ENCODE measurements around the gene FAM200B.
A peak's percentile ranks its signal among the peaks of the same experiment; 100 is the strongest.

The FAM200B gene

GRCh38 chr4:15695240-15695699, 13.6 kb downstream of the FAM200B start:
- no peak overlapping the region for H3K27ac ChIP-seq (ENCODE audit: low read length)
- DNase-seq (ENCODE audit: low read depth, low spot score): no peak
- no peaks in the 10 kb centered on the region for H3K36me3 ChIP-seq (ENCODE audit: control insufficient read depth, insufficient read depth, low read length)
- no peak overlapping the region for H3K4me3 ChIP-seq (ENCODE audit: low read length)
- H3K9me3 ChIP-seq (ENCODE audit: control insufficient read depth, insufficient read depth, low read length): no peaks in the 10 kb centered on the region
- WGBS (ENCODE audit: insufficient coverage, insufficient read length): no CpG with 5 or more reads among the region's 10 CpGs
- peaks cover 3% of the 10 kb centered on the region; the same call in 1 of the 2 replicates for H3K4me1 ChIP-seq (ENCODE audit: control insufficient read depth, insufficient read depth, low read length)
- no peaks in the 10 kb centered on the region for H3K27me3 ChIP-seq (ENCODE audit: control insufficient read depth, insufficient read depth, low read length)

- peaks cover 2% of the 10 kb centered on the region; the same call in 1 of the 2 replicates for H3K4me1 ChIP-seq (ENCODE audit: control insufficient read depth, insufficient read depth, low read length)
- H3K27ac ChIP-seq (ENCODE audit: low read length): no peak overlapping the region
- H3K27me3 ChIP-seq (ENCODE audit: control insufficient read depth, insufficient read depth, low read length): no peaks in the 10 kb centered on the region
- H3K4me3 ChIP-seq (ENCODE audit: low read length): no peak overlapping the region
- no peaks in the 10 kb centered on the region for H3K36me3 ChIP-seq (ENCODE audit: control insufficient read depth, insufficient read depth, low read length)
- DNase-seq (ENCODE audit: low read depth, low spot score): no peak
- no peaks in the 10 kb centered on the region for H3K9me3 ChIP-seq (ENCODE audit: control insufficient read depth, insufficient read depth, low read length)
- WGBS (ENCODE audit: insufficient coverage, insufficient read length): no CpG with 5 or more reads among the region's 3 CpGs
These were observed 14.1 kb downstream of the FAM200B start for GRCh38 chr4:15695729-15696128.

- no peaks in the 10 kb centered on the region for H3K27me3 ChIP-seq (ENCODE audit: control insufficient read depth, insufficient read depth, low read length)
- H3K27ac ChIP-seq (ENCODE audit: low read length): no peak overlapping the region
- H3K36me3 ChIP-seq (ENCODE audit: control insufficient read depth, insufficient read depth, low read length): no peaks in the 10 kb centered on the region
- DNase-seq (ENCODE audit: low read depth, low spot score): no peak
- no CpG with 5 or more reads among the region's 1 CpG for WGBS (ENCODE audit: insufficient coverage, insufficient read length)
- H3K4me1 ChIP-seq (ENCODE audit: control insufficient read depth, insufficient read depth, low read length): 0 out of 2 replicates have a peak, but pooled peaks cover 2% of the 10 kb centered on the region
- H3K4me3 ChIP-seq (ENCODE audit: low read length): no peak overlapping the region
- no peaks in the 10 kb centered on the region for H3K9me3 ChIP-seq (ENCODE audit: control insufficient read depth, insufficient read depth, low read length)
These were observed 15.2 kb downstream of the FAM200B start for GRCh38 chr4:15696866-15697265.

- Histone ChIP-seq H3K9me3 (ENCODE audit: control insufficient read depth, insufficient read depth, low read length) (no peaks in the 10 kb centered on the region), H3K27me3 (ENCODE audit: control insufficient read depth, insufficient read depth, low read length) (no peaks in the 10 kb centered on the region), H3K36me3 (ENCODE audit: control insufficient read depth, insufficient read depth, low read length) (no peaks in the 10 kb centered on the region), H3K27ac (ENCODE audit: low read length) (no peak within 1 kb of the TSS), H3K4me1 (ENCODE audit: control insufficient read depth, insufficient read depth, low read length) (no peaks in the 10 kb centered on the region), H3K4me3 (ENCODE audit: low read length) (peak within 1 kb of the TSS; percentile 52; the same call in 1 of the 2 replicates)
- no CpG with 5 or more reads among the region's 43 CpGs for WGBS (ENCODE audit: insufficient coverage, insufficient read length)
- DNase-seq (ENCODE audit: low read depth, low spot score): no peak
These were observed 21.3 kb downstream of the FAM200B start, which contains the start of gene BST1 for GRCh38 chr4:15702941-15703403. Gene BST1 (plus strand): TSS chr4:15703065. CDS start chr4:15703145, 80 bp downstream.

- Histone ChIP-seq H3K27me3 (ENCODE audit: control insufficient read depth, insufficient read depth, low read length) (no peaks in the 10 kb centered on the region), H3K27ac (ENCODE audit: low read length) (no peak overlapping the region), H3K36me3 (ENCODE audit: control insufficient read depth, insufficient read depth, low read length) (no peaks in the 10 kb centered on the region), H3K9me3 (ENCODE audit: control insufficient read depth, insufficient read depth, low read length) (no peaks in the 10 kb centered on the region), H3K4me3 (ENCODE audit: low read length) (peak overlapping the region; percentile 52; the same call in 1 of the 2 replicates), H3K4me1 (ENCODE audit: control insufficient read depth, insufficient read depth, low read length) (no peaks in the 10 kb centered on the region)
- no peak for DNase-seq (ENCODE audit: low read depth, low spot score)
- WGBS (ENCODE audit: insufficient coverage, insufficient read length): no CpG with 5 or more reads among the region's 11 CpGs
These were observed 21.8 kb downstream of the FAM200B start for GRCh38 chr4:15703439-15703838.

GRCh38 chr4:15704129-15704528, 22.5 kb downstream of the FAM200B start:
- no peak overlapping the region for H3K4me3 ChIP-seq (ENCODE audit: low read length)
- no peaks in the 10 kb centered on the region for H3K4me1 ChIP-seq (ENCODE audit: control insufficient read depth, insufficient read depth, low read length)
- H3K9me3 ChIP-seq (ENCODE audit: control insufficient read depth, insufficient read depth, low read length): no peaks in the 10 kb centered on the region
- no peak overlapping the region for H3K27ac ChIP-seq (ENCODE audit: low read length)
- DNase-seq (ENCODE audit: low read depth, low spot score): no peak
- no peaks in the 10 kb centered on the region for H3K36me3 ChIP-seq (ENCODE audit: control insufficient read depth, insufficient read depth, low read length)
- no peaks in the 10 kb centered on the region for H3K27me3 ChIP-seq (ENCODE audit: control insufficient read depth, insufficient read depth, low read length)

GRCh38 chr4:15706646-15707362, 25.2 kb downstream of the FAM200B start:
- no peak for DNase-seq (ENCODE audit: low read depth, low spot score)
- no peak overlapping the region for H3K27ac ChIP-seq (ENCODE audit: low read length)
- no peaks in the 10 kb centered on the region for H3K36me3 ChIP-seq (ENCODE audit: control insufficient read depth, insufficient read depth, low read length)
- no CpG with 5 or more reads among the region's 3 CpGs for WGBS (ENCODE audit: insufficient coverage, insufficient read length)
- no peaks in the 10 kb centered on the region for H3K4me1 ChIP-seq (ENCODE audit: control insufficient read depth, insufficient read depth, low read length)
- no peaks in the 10 kb centered on the region for H3K27me3 ChIP-seq (ENCODE audit: control insufficient read depth, insufficient read depth, low read length)
- no peaks in the 10 kb centered on the region for H3K9me3 ChIP-seq (ENCODE audit: control insufficient read depth, insufficient read depth, low read length)
- no peak overlapping the region for H3K4me3 ChIP-seq (ENCODE audit: low read length)

- H3K27ac ChIP-seq (ENCODE audit: low read length): no peak overlapping the region
- no CpG with 5 or more reads among the region's 7 CpGs for WGBS (ENCODE audit: insufficient coverage, insufficient read length)
- no peak overlapping the region for H3K4me3 ChIP-seq (ENCODE audit: low read length)
- H3K27me3 ChIP-seq (ENCODE audit: control insufficient read depth, insufficient read depth, low read length): no peaks in the 10 kb centered on the region
- no peaks in the 10 kb centered on the region for H3K36me3 ChIP-seq (ENCODE audit: control insufficient read depth, insufficient read depth, low read length)
- no peaks in the 10 kb centered on the region for H3K4me1 ChIP-seq (ENCODE audit: control insufficient read depth, insufficient read depth, low read length)
- no peak for DNase-seq (ENCODE audit: low read depth, low spot score)
- H3K9me3 ChIP-seq (ENCODE audit: control insufficient read depth, insufficient read depth, low read length): no peaks in the 10 kb centered on the region
These were observed 25.7 kb downstream of the FAM200B start for GRCh38 chr4:15707363-15707715.

GRCh38 chr4:15711762-15712161, 30.1 kb downstream of the FAM200B start:
- DNase-seq (ENCODE audit: low read depth, low spot score): no peak
- Histone ChIP-seq H3K9me3 (ENCODE audit: control insufficient read depth, insufficient read depth, low read length) (no peaks in the 10 kb centered on the region), H3K36me3 (ENCODE audit: control insufficient read depth, insufficient read depth, low read length) (no peaks in the 10 kb centered on the region), H3K4me1 (ENCODE audit: control insufficient read depth, insufficient read depth, low read length) (no peaks in the 10 kb centered on the region), H3K27me3 (ENCODE audit: control insufficient read depth, insufficient read depth, low read length) (no peaks in the 10 kb centered on the region), H3K4me3 (ENCODE audit: low read length) (no peak overlapping the region), H3K27ac (ENCODE audit: low read length) (no peak overlapping the region)
- no CpG with 5 or more reads among the region's 2 CpGs for WGBS (ENCODE audit: insufficient coverage, insufficient read length)

GRCh38 chr4:15712214-15712613, 30.6 kb downstream of the FAM200B start:
- no peaks in the 10 kb centered on the region for H3K36me3 ChIP-seq (ENCODE audit: control insufficient read depth, insufficient read depth, low read length)

GRCh38 chr4:15714141-15714540, 32.5 kb downstream of the FAM200B start:
- no CpG with 5 or more reads among the region's 1 CpG for WGBS (ENCODE audit: insufficient coverage, insufficient read length)
- no peak for DNase-seq (ENCODE audit: low read depth, low spot score)
- H3K4me3 ChIP-seq (ENCODE audit: low read length): no peak overlapping the region
- H3K4me1 ChIP-seq (ENCODE audit: control insufficient read depth, insufficient read depth, low read length): no peaks in the 10 kb centered on the region
- H3K9me3 ChIP-seq (ENCODE audit: control insufficient read depth, insufficient read depth, low read length): no peaks in the 10 kb centered on the region
- no peaks in the 10 kb centered on the region for H3K36me3 ChIP-seq (ENCODE audit: control insufficient read depth, insufficient read depth, low read length)
- H3K27ac ChIP-seq (ENCODE audit: low read length): no peak overlapping the region
- no peaks in the 10 kb centered on the region for H3K27me3 ChIP-seq (ENCODE audit: control insufficient read depth, insufficient read depth, low read length)

More at GRCh38 chr4:15712214-15712613, 30.6 kb downstream of the FAM200B start:
- Histone ChIP-seq H3K4me1 (ENCODE audit: control insufficient read depth, insufficient read depth, low read length) (no peaks in the 10 kb centered on the region), H3K27ac (ENCODE audit: low read length) (no peak overlapping the region), H3K9me3 (ENCODE audit: control insufficient read depth, insufficient read depth, low read length) (no peaks in the 10 kb centered on the region), H3K4me3 (ENCODE audit: low read length) (no peak overlapping the region), H3K27me3 (ENCODE audit: control insufficient read depth, insufficient read depth, low read length) (no peaks in the 10 kb centered on the region)
- no peak for DNase-seq (ENCODE audit: low read depth, low spot score)
- WGBS (ENCODE audit: insufficient coverage, insufficient read length): no CpG with 5 or more reads among the region's 1 CpG

All from iPS DF 6.9 (cell line).